ENCODE results near the gene ME1. TPM values are rescaled to one million over a fixed set of nuclear protein-coding genes. Genes with fewer than 3 reads are reported as not detected.

ME1 gene
- total RNA-seq, 1 experiment from 2014 or later, result 5.3 TPM

GRCh38 chr6:83480470-83480869 is 49.6 kb upstream of the ME1 start (continued):
- TF ChIP-seq, protein P1, sequence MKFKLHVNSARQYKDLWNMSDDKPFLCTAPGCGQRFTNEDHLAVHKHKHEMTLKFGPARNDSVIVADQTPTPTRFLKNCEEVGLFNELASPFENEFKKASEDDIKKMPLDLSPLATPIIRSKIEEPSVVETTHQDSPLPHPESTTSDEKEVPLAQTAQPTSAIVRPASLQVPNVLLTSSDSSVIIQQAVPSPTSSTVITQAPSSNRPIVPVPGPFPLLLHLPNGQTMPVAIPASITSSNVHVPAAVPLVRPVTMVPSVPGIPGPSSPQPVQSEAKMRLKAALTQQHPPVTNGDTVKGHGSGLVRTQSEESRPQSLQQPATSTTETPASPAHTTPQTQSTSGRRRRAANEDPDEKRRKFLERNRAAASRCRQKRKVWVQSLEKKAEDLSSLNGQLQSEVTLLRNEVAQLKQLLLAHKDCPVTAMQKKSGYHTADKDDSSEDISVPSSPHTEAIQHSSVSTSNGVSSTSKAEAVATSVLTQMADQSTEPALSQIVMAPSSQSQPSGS (CRISPR knock-in tag; IDR thresholded peaks at IDR 0.05; ENCODE audit: borderline replicate concordance, low read depth), result no peak
- no peak for TF ChIP-seq PRDM15 (CRISPR knock-in tag; IDR thresholded peaks at IDR 0.05)

- DNase-seq (ENCODE audit: low spot score) (no peak), ATAC-seq (no peak)
- ChIA-PET POLR2A (no interaction called here), CTCF (no interaction called here)
- H3K4me3 Mint-ChIP-seq, result no peak overlapping the region
- H3K4me1 Mint-ChIP-seq, result peaks cover 6% of the 10 kb centered on the region
- no peaks in the 10 kb centered on the region for H3K36me3 Mint-ChIP-seq
- H3K27me3 Mint-ChIP-seq (ENCODE audit: low read depth), result no peaks in the 10 kb centered on the region
- H3K9me3 Mint-ChIP-seq, result no peaks in the 10 kb centered on the region
- H3K27ac Mint-ChIP-seq, result no peak overlapping the region
- TF ChIP-seq, protein P2, sequence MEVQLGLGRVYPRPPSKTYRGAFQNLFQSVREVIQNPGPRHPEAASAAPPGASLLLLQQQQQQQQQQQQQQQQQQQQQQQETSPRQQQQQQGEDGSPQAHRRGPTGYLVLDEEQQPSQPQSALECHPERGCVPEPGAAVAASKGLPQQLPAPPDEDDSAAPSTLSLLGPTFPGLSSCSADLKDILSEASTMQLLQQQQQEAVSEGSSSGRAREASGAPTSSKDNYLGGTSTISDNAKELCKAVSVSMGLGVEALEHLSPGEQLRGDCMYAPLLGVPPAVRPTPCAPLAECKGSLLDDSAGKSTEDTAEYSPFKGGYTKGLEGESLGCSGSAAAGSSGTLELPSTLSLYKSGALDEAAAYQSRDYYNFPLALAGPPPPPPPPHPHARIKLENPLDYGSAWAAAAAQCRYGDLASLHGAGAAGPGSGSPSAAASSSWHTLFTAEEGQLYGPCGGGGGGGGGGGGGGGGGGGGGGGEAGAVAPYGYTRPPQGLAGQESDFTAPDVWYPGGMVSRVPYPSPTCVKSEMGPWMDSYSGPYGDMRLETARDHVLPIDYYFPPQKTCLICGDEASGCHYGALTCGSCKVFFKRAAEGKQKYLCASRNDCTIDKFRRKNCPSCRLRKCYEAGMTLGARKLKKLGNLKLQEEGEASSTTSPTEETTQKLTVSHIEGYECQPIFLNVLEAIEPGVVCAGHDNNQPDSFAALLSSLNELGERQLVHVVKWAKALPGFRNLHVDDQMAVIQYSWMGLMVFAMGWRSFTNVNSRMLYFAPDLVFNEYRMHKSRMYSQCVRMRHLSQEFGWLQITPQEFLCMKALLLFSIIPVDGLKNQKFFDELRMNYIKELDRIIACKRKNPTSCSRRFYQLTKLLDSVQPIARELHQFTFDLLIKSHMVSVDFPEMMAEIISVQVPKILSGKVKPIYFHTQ (CRISPR knock-in tag; IDR thresholded peaks at IDR 0.05), result no peak
- TF ChIP-seq ZNF263 (CRISPR knock-in tag; IDR thresholded peaks at IDR 0.05; ENCODE audit: low read depth) (no peak), NFYB (CRISPR knock-in tag; conservative IDR thresholded peaks at IDR 0.05; ENCODE audit: low read depth) (no peak), USF2 (CRISPR knock-in tag; IDR thresholded peaks at IDR 0.05) (no peak), RORB (CRISPR knock-in tag; IDR thresholded peaks at IDR 0.05) (no peak), TCF7 (CRISPR knock-in tag; IDR thresholded peaks at IDR 0.05; ENCODE audit: low read depth) (no peak), FOXJ3 (CRISPR knock-in tag; IDR thresholded peaks at IDR 0.05; ENCODE audit: borderline replicate concordance) (no peak), OVOL2 (CRISPR knock-in tag; IDR thresholded peaks at IDR 0.05; ENCODE audit: borderline replicate concordance) (no peak), JUN (CRISPR knock-in tag; IDR thresholded peaks at IDR 0.05) (no peak), ZNF138 (CRISPR knock-in tag; conservative IDR thresholded peaks at IDR 0.05) (no peak), ELF4 (CRISPR knock-in tag; IDR thresholded peaks at IDR 0.05; ENCODE audit: low read depth) (no peak), HMGA2 (CRISPR knock-in tag; IDR thresholded peaks at IDR 0.05) (no peak), CREB1 (CRISPR knock-in tag; IDR thresholded peaks at IDR 0.05) (no peak)
- TF ChIP-seq, protein P3, sequence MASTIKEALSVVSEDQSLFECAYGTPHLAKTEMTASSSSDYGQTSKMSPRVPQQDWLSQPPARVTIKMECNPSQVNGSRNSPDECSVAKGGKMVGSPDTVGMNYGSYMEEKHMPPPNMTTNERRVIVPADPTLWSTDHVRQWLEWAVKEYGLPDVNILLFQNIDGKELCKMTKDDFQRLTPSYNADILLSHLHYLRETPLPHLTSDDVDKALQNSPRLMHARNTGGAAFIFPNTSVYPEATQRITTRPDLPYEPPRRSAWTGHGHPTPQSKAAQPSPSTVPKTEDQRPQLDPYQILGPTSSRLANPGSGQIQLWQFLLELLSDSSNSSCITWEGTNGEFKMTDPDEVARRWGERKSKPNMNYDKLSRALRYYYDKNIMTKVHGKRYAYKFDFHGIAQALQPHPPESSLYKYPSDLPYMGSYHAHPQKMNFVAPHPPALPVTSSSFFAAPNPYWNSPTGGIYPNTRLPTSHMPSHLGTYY (CRISPR knock-in tag; IDR thresholded peaks at IDR 0.05), result no peak
These were observed 48.5 kb upstream of the ME1 start for GRCh38 chr6:83479389-83479788.
